HL-60/S4 treated with phorbol 12-myristate 13-acetate at 8.2 ng/mL for 4 days and 3 days (cell line): ENCODE results near the gene RNLS.
"Not testable (repeated sequence)": the region's sequence is repeated elsewhere in the genome, so short reads cannot be mapped to it uniquely, and the experiment has no call there.

Source experiments
- in situ Hi-C: fragments of 300-500 bp; cut with MboI; formaldehyde crosslinking; loops from 2 replicates; pipeline ENCODE4 v1.15.0; 2022; ENCODE audit warnings: low sequenced_read_pairs

Gene RNLS

DNA sequence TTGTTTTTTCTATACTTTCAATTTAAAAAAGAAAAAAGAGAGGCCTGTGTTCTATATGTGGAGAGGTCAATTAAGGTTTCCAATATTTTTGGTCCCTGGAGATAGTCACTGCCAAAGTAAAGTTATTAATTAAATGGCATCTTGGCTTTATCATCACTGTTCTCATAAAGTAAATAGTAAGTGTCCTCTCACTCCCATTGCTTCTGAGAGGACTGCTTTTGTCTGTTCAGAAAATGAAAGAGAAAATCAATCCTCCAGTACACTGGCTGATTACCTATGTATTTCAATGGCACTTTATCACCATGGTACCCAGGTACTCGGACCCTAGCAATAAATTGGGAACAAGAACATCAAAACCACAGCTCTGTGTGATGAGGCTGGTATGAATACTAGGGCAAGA lies 94.0 kb downstream of the RNLS start:
- in situ Hi-C loops: no loop called here

GRCh38 chr10:88486816-88487215 lies 96.3 kb downstream of the RNLS start:
- in situ Hi-C loops: not testable (repeated sequence)

DNA sequence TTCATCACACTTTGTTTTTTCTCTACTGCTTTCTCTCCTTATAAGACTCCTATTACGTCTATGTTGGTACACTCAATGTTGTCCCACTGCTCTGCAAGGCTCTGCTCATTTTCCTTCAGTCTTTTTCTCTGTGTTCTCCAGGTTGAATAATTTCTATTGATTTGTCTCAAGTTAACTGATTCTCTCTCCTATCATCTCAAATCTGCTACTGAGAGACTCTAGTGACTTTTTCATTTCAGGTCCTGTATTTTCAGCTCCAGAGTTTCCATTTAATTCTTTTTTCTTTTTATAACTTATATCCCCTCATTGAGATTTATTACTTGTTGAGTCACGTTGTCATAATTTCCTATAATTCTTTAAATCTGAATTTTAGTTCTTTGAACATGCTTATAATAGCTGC lies 100.9 kb downstream of the RNLS start:
- in situ Hi-C loops: no loop called here

DNA sequence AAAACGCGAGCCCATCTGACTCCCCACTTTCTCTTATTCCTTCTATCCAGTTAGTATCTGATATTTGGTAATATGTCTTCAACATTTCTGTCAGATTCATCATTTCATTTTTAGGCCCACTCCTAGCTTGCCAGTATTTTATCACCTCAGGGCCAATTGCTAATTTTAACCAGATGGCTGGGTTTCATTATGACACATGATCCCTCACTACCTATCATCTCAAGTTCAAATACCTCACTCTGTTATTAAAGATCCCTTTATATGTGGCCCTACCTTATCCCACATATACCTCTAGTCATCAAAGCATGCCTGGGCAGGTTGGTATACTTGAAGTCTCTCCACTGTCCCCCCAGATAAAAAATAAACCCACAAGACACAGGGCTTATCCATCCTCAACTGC lies 104.9 kb downstream of the RNLS start:
- in situ Hi-C loops: no loop called here

DNA sequence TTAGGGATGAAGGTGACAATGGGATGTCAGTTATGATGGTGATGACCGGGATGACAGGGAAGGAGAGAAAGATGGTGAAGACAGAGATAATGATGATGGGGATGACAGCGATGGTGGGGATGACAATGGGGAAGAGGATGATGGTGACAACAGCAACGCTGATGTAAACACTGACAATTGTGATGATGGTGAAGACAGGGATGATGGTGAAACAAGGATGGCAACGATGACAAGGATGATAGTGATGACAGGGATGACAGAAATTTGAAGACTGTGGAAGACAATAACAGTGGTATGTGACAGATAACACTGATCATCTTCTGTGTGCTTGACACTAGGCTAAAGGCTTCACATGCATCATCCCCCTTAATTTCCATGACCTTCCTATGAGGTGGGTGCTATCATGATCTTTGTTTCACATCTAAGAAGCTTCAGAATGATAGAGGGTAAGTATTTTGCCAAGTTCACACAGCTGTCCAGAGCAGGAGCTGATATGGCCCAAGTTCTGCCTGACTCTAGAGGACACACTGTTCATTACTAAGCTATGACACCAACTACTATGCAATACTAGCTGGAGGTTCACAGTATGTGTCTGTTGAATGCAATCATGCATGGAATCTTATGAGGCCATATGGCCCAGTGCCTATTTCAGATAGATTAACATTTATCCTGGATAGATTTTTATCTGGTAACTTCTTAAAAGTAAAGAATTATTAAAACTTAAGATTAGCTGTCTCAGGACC lies 105.6 kb downstream of the RNLS start:
- in situ Hi-C loops: no loop called here

GRCh38 chr10:88474884-88475844 lies 108.0 kb downstream of the RNLS start:
- in situ Hi-C loops: no loop called here

DNA sequence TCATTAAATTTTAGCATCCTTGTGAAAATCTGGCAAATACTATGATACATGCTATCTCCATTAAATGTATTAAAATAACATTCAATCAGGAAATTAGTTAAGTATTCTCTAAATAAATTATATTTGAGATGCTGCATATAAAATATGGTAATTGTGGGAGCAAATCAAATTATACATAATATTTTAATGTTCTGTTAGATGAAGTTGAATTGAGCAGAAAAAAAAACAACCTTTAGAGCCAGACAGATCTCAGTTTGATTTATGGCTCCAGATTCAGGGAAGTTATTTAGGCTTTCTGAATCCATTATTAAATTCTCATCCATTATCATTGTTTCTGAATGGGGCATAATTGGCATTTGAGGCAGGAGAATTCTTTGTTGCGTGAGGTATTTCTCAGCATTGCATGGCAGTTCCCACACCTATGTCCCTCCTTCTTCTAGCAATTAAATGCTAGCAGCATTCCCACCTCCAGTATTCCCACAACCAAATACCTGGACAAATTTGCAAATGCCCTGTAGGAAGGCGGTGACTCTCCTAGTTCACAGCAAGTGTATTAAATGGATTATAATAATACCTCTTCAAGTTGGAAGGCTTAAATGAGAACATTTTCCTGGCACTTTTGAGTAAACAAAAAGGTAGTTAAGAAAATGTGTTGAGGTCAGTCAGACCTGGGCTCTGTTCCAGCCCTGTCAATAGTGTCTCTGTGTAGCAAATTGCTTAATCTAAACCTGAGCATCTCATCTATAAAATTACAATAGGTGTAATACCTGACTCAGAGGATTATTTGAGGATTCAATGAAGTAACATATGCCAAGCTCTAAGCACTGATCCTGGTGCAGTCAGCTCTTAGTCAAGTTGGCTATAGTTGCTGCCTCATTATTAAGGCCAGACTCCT lies 108.9 kb downstream of the RNLS start:
- in situ Hi-C loops: no loop called here

DNA sequence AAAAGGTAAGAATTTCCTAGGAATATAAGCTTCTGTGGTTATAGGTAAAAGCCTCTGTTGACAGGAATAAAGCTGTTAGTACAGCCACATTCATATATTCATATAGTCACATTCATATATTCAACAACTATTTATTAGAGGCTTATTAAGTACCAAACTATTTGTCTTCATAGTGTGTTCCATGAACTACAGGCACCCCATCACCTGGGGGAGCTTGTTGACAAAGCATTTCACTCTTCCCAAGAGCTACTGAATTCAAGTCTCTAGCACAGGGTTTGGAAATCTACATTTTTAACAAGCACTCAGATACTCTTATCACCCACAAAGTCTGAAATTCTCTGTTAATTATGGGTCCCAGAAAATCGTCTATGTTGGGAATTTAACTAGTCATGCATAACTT lies 110.6 kb downstream of the RNLS start:
- in situ Hi-C loops: no loop called here

GRCh38 chr10:88471899-88472298 lies 111.2 kb downstream of the RNLS start:
- in situ Hi-C loops: no loop called here

DNA sequence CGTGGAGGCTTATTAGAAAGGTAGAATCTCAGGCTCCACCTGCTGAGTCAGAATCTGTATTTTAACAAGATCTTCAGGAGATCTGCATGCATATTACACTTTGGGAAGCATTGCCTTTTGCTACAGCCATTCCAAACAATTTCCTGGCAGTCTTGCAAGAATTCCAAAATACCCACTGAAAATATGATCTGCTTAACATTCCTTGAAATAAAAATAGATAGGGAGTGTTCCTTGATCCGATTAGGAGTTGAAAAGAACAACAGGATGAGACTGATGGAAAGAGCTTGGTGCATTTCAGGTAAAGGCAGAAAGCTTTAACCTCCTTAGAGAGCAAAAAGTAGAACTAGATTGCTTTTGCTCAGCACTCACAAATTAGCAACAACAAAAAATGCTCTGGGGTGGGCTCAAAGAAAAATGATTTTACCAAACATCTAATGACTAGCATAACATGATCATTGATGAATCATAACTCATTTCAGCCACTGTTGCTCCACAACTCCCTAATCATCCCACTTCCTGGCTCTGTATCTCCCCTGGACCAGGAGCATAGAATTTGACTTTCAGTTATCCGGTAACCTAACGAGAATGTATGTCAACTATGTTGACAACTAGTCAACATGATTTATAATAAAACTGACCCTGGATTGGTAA lies 115.2 kb downstream of the RNLS start:
- in situ Hi-C loops: no loop called here

- in situ Hi-C loops: no loop called here
These were observed 116.3 kb downstream of the RNLS start for GRCh38 chr10:88466786-88467185.

- in situ Hi-C loops: no loop called here
These were observed 117.4 kb downstream of the RNLS start for GRCh38 chr10:88465765-88466164.

- in situ Hi-C loops: no loop called here
These were observed 119.3 kb downstream of the RNLS start for GRCh38 chr10:88463811-88464210.

DNA sequence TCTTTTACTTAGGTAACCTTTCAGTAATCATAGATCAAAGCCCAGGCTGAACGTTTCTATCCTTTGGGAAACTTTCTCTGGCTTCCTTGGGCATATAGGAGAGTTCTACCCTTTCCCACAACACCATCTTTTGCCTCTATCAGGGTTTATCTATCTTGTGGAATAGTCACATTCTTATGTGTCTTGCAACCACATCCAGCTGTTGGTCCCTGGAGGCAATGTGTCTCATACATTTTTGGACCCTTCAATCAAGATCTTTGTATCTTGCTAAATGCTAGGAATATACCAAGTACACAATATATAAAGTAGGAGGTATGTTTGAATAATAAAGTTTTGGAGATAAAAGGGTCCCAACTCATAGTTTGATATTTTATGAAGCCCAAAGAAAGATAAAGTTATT lies 121.7 kb downstream of the RNLS start:
- in situ Hi-C loops: no loop called here

DNA sequence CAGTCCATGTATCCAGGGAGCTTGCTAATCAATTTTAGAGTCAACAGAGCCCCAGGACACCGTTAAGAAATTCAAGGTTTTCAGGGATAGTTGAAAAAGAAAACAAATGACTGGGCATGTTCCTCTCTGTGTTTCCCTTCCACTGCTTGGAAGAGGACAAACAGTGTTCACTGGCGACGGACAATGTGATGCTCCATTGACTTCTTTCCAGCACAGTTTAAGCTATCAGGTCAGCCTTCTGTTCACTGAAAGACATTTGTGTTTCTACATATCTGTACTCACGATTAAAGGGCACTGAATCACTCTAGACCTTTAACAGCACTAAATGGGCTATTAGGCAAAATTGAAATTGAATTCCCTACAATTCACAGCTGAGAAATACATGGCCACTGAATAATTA lies 123.6 kb downstream of the RNLS start:
- in situ Hi-C loops: no loop called here

DNA sequence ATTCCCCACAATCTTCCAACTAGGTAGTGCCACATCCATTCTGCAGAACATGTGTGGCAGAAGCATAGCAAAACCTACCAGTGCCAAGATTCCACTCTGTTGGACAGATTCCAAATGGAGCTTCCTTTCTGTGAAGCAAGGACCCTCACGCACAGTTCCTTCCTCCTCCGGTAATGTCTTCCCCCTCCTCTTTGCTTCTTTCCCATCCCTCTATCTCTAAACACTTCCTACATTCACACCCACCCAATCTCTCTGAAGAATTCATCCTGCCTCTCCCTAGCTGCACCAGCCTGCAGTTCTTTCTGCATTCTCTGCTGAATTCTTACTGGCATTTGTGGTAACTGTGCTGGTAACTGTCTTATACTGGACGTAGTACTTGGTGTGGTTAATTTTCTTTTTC lies 124.9 kb downstream of the RNLS start:
- in situ Hi-C loops: no loop called here

GRCh38 chr10:88457660-88458059 lies 125.5 kb downstream of the RNLS start:
- in situ Hi-C loops: no loop called here

DNA sequence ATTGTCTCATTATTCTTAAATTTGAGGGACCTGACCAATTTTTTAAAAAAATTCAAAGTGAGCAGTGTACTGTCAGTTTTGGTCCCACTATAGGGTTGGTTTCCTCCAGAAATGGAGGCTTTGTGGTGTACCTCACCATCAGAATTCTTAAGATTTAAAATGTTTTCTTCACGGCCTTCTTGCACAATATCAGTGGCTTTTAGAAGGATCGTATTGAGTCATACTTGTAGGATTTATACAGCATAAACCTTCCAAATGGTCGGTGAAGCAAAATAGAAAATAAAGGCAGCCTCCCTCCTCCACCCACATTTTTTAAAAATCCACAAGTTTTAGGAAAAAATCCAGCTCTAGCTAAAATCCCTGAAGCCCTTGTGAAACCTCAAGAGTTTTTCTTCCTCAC lies 126.4 kb downstream of the RNLS start:
- in situ Hi-C loops: no loop called here

DNA sequence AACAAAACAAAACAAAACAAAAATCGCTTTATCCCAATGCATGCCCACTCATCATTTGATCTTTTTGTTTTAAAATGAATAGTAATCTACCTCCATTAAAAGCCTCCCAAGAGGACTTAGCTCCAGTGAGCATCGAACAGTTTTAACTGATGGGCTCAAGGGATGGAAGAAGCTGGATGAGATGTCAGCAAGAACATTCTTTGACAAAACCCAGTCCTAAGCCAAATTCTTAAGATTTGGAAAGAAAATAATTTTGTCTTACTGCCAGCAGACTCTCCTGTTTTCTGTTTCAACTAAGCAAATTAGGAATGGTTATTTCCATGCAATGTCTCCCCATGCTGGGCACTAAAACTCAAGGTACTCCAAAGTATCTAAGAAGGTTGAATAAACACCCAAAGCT lies 127.3 kb downstream of the RNLS start:
- in situ Hi-C loops: no loop called here

DNA sequence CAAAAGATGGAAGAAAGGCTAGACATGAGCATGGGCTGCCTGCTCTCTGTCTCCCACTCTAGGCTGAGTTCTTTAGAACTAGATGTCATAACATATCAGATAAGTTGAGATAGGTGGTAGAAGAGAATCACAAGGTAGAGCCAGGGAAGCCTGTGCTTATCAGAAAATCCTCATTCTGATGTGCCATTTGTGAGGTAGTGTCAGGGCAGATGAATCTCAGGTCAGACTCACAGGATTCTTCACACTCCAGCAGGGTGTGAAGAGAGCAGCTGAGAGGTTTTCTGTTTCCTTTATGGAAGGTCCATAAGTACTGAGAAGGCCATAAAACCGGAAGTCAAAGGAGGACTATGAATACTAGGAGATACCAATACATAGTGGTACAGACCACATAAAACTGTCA lies 132.9 kb downstream of the RNLS start:
- in situ Hi-C loops: no loop called here

DNA sequence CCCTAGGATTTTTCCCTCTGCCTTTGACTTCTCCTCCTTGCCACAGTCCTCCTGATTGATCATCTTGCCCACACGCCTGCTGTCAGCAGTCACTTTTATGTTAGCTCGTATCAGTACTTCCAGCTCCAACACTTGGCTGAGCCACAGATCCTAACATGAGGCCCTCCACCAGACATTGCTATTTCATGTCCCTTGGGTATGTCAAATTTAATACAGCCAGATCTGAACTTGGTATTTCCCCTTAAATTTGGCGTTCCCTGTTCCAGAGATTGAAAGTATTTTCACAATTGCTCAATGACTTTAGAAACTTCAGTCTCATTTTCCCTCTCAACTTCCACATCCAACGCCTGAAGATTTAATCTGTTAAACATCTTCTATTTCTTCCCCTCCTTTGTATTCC lies 140.4 kb downstream of the RNLS start:
- in situ Hi-C loops: no loop called here
